KOPT-K1 (cell line): ENCODE measurements around the gene RCOR3.

ENCODE experiments used
- H3K27ac ChIP-seq: fragments of 200-600 bp; sonication (generic); 2 replicates; pipeline ENCODE4 v1.5.1; 2016; ENCODE audit warnings: antibody characterized with exemption, mild to moderate bottlenecking, low read depth, low read length; ENCODE audit not compliant: poor library complexity, severe bottlenecking
- H3K36me3 ChIP-seq: fragments of 200-600 bp; sonication (generic); 2 replicates; pipeline ENCODE4 v1.5.1; 2017; ENCODE audit warnings: antibody characterized with exemption, mild to moderate bottlenecking, low read length, moderate library complexity; ENCODE audit not compliant: insufficient read depth
- H3K9me3 ChIP-seq: fragments of 200-600 bp; sonication (generic); 2 replicates; pipeline ENCODE4 v1.5.1; 2017; ENCODE audit warnings: antibody characterized with exemption, low read length, mild to moderate bottlenecking; ENCODE audit not compliant: insufficient read depth, poor library complexity, severe bottlenecking

The RCOR3 gene

DNA sequence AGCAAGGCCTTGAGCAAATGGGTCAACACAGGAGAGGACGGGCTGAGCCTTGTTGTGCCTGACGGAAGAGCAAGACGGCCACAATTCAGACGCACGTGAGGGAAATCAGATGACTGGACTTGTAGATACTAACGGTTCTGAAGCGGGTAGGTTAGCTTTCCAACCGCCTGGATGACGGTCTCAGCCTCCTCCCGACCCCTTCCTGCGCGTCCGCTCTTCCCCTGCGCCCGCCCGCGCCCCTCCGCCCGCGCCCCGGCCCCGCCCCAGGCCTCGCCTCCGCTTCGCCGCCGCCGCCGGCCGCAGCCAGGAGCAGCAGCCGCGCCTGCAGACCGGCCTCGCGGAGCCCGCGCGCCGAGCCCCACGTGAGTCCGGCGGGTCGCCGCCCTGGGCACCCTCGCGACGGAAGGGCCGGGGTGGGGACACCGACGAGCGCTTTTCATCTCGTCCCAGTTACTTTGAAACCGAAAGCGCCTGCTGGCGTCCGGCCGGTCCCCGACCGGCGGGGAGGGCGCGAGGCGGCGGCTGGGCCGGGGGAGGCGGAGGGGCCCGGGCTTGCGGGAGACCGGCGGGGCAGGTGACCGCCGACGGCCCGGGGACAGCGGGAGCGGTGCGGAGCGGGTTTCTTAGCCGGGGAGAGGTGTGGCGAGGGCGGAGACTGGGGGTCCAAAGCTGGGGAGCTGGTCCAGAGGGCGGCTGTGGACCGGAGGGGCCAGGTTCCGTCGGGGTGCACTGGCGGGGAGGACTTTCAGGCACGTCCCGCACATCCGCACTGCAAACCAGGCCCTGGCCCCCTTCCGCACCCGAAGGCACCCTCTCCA, 67.6 kb downstream of the RCOR3 start, which contains the start of gene TRAF5:
TRAF5 (plus strand) TSS at position 306 of the 818 bp plus-strand sequence. CDS start 26,407 bp downstream, outside the sequence.
- Histone ChIP-seq H3K36me3 (0 out of 2 replicates have a peak, but pooled peaks cover 6% of the 10 kb centered on the region), H3K27ac (peak within 1 kb of the TSS; percentile 81), H3K9me3 (no peaks in the 10 kb centered on the region)

DNA sequence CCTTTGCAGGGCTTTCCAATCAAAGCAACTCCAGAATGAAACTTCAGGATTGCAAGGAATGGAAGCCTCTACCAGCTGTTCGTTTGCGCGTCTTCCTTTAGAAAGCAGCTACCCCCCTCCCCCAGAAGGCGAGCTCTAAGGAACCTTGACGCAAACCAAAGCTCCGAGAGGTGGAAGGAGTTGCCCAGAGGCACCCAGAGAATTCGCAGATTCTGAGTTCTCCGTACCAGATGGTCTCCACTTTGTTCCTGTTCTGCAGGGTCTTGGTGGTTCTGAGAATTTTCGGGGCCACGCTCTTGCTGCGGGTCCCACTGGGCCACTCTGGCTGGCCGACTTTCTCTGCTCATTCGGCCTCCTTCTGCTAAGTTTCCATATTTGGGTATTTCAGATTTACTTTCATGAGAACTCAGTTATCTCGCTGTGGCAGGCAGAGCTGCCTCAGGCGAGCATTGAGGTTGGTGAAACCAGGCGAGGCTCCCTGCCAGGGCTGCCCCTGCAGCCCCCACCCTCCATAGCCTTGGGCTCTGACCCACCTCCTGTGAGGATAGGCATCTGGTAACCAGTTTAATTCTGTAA, 68.3 kb downstream of the RCOR3 start:
- Histone ChIP-seq H3K36me3 (0 out of 2 replicates have a peak, but pooled peaks cover 6% of the 10 kb centered on the region), H3K9me3 (no peaks in the 10 kb centered on the region), H3K27ac (peak overlapping the region; percentile 81)

DNA sequence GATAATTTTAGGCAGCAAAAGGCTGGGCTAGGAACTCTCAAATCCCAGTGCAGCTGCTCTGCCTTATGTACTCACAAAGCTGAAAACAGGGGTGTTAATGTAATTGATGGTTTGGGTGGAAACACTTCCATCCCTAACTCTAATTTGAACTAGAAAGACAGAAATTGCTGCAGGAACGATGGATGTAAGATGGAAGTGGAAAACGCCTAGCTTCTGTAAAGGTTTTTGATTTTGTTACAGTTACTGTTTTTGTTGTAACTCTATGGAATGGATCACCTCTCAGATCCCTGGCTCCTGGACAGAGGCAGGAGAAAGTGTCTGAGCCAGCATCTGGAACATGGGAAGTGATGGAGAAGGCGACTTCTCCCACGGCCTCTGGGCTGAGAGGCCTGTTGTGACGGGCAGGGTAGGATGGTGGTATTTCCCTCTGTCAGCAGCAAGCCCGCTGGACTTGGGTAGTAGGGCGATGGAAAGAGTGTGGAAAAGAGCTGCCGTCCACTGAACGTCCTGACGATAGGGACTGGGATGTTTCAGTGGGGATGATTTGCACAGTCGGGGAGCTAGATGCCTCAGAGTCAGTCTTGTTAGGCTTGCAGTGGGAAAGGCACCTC, 69.0 kb downstream of the RCOR3 start:
- Histone ChIP-seq H3K27ac (peak overlapping the region; percentile 81), H3K9me3 (no peaks in the 10 kb centered on the region), H3K36me3 (0 out of 2 replicates have a peak, but pooled peaks cover 6% of the 10 kb centered on the region)

DNA sequence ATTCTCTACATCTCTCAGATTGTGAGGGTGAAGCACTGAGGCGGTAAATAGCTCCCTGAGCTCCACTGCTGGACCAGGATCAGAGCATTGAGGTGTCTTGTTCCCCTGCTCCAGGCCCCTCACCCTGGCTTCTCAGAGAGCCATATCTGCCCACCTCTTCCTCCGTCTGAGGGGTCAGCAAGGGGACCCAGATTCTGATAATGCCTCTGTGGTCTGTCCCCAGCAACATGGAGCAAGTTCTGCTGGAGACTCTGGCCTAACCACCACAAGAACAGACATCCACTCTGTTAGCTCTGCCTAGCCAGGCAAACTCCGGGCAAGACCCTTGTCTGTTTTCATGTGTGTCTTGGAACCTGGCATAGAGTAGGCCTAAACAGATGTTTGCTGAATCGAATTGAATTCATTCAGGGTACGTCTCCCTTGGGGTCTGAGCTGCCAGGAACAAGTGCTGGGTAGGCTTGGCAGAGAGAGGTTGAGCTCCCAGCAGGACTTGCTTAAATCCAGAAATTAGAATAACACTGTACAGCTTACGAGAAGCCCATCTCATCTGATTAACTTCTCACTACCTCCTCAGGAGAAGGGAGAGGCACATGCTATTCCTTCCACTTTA, 69.8 kb downstream of the RCOR3 start:
- Histone ChIP-seq H3K36me3 (0 out of 2 replicates have a peak, but pooled peaks cover 6% of the 10 kb centered on the region), H3K27ac (peak overlapping the region; percentile 81)

DNA sequence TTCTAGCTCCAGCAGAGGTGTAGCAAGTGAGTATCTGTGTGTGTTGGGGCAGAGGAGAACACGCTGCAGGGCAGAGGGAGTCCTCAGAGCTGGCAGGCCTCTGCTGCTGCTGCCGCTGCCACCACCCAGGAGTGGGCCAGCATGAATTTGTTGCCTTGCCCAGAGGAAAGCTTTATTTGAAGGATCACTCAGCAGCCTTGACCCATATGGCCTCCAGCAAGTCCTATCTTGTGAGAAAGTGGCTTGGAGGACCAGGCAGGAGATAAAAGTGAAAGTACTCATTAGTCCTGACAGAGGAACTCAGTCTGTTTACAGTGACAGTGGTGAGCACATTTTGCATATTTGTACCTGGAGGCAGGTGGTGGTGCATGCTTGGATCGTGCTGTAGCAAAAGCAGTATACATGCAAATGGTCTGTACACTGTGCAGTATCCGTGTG, 70.6 kb downstream of the RCOR3 start:
- H3K36me3 ChIP-seq = 0 out of 2 replicates have a peak, but pooled peaks cover 6% of the 10 kb centered on the region
- H3K9me3 ChIP-seq = no peaks in the 10 kb centered on the region
- peak overlapping the region; percentile 81 for H3K27ac ChIP-seq

More for the DNA sequence above, 69.8 kb downstream of the RCOR3 start:
- no peaks in the 10 kb centered on the region for H3K9me3 ChIP-seq

DNA sequence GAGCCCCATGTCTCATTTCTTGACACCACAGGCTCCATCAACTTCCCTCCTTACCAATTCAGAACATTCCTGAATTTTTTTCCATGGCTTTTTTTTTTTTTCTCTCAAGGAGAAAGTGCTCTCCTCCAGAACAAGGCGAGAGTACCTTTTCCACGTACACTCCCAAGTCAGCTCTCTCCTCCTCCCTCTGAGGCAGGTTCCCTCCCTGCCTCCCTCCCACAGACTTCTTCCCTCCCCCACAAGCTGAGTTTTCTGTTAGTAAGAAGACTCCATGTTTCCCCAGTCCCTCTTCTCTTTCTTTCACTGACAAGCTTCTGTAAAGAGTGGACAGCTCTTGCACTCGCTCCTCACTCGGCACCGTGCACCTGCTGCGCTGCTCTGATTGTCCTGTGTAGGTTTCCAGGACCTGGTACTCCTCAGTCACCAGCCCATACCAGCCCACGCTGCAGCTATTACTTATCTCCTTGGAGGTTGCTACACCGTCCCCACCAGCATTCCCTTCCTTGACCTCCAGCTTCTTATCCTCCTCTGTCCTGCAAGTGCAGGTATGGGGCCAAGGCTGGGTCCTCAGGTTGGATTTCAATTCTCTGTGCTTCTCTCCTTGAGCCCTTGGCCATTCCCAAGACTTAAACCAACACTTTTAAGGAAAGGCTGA, 71.2 kb downstream of the RCOR3 start:
- Histone ChIP-seq H3K9me3 (no peaks in the 10 kb centered on the region), H3K27ac (peak overlapping the region; percentile 81)

DNA sequence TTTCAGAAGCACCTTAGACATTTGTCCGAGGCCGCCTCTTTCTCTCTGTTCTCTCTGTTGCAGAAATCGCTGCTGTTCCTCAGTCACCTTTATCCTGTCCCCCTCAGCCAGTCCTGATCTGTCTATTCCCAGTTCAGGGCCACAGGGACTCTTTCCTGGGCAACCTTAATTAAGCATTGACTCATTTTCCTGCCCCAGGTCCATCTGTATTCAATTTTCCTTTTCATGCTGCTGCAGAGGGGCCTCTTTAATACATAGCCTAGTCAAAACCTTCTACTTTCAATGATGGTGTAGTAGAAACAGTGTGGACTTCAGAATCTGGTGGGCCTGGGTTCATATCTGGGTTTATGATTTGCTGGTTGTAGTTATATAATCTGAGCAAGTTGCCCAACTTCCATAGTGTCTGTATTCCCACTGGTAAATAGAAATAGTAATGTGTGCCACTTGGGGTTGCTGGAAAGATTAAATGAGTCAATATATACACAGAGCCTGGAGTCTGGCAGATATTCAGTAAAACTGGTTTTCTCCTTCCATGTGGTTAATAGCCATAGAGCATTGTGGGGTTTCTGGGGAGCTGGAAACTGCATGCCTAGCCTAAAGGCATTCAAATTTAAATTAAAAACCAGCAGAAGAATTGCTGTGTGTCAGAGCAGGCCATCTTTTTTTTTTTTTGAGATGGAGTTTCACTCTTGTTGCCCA, 72.0 kb downstream of the RCOR3 start:
- H3K9me3 ChIP-seq = no peaks in the 10 kb centered on the region
- H3K27ac ChIP-seq = peak overlapping the region; percentile 81

More for the DNA sequence above, 71.2 kb downstream of the RCOR3 start:
- H3K36me3 ChIP-seq = 0 out of 2 replicates have a peak, but pooled peaks cover 6% of the 10 kb centered on the region

DNA sequence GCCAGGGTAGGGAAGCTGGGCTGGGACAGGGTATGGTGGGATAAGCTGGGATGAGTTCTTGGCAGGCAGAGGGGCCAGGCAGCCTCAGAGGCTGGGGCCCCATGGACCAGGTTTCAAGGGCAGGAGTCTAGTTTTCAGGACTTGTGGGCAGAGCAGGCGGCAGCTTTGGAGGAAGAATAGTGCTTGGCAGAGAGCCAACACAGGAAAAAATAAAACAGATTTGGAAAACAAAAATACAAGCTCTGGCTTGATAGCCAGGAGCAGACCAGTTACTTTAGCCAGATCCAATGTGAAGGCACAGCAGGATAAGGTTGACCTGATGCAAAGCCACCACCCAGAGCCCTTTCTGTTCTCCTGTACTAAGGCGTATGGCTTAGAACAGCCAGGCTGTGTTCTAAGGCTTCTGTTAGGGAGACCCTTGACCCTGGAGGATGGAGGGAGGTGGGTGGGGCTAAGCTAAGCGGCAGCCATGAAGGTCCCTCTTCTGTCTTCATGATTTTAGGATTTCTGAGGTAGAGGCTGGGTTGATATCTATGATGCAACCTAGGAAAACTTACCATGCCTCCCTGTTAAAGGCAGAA, 73.0 kb downstream of the RCOR3 start:
- Histone ChIP-seq H3K9me3 (no peaks in the 10 kb centered on the region), H3K27ac (peak overlapping the region; percentile 3), H3K36me3 (0 out of 2 replicates have a peak, but pooled peaks cover 6% of the 10 kb centered on the region)

More for the DNA sequence above, 72.0 kb downstream of the RCOR3 start:
- H3K36me3 ChIP-seq = 0 out of 2 replicates have a peak, but pooled peaks cover 6% of the 10 kb centered on the region

DNA sequence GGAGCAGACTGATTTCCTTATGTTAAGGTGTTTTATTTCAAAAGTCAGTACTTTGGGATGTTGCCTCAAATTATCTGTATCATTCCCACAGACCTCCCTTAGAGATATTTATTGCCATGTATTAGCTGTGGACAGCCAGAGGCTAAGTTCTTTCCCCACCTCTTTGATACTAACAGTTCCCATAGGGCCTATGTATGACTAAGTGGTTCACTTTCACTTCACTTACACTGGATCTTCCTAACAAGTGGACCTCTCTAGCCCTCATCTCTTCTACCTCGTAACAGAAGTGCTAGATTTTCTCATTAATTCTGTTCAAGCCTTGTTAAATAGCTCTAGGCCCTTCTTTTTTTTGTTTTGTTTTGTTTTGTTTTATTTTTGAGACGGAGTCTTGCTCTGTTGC, 73.7 kb downstream of the RCOR3 start:
- 0 out of 2 replicates have a peak, but pooled peaks cover 6% of the 10 kb centered on the region for H3K36me3 ChIP-seq
- H3K9me3 ChIP-seq = no peaks in the 10 kb centered on the region
- H3K27ac ChIP-seq = no peak overlapping the region

DNA sequence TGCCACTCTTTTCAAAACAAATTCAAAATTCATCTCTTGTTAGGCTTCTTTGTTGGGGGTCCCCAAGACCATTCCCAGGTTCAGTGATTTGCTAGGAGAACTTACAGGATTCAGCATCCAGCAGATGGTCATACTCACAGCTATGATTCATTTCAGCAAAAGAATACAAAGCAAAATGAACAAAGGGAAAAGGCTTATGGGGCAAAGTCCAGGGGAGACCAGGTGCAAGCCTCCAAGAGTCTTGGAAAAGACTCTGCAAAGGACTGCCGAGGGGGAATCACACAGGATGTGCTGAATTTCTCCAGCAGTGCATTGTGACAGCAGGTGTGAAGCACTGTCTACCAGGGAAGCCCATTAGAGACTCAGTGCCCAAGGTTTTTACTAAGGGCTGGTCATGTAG, 74.7 kb downstream of the RCOR3 start:
- no peaks in the 10 kb centered on the region for H3K9me3 ChIP-seq
- H3K27ac ChIP-seq = peak overlapping the region; percentile 10
- peaks cover 8% of the 10 kb centered on the region; the same call in 1 of the 2 replicates for H3K36me3 ChIP-seq

DNA sequence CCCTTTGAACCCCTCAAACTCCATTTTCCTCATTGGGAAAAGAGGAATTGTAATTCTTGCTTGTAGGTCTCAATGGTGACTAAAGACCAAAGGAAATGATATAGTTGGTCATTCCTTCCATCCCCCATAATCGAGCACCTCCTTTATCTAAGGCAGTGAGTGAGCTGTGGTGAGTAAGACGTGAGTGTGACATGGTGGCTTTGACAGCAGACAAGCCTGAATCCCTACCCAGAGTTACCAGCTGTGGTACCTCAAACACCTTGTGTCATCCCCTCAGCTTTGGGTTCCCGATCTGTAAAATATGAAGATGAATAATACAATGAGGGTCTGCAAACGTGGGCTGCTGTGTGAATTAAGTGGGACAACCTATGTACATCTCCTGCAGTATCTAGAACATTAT, 75.8 kb downstream of the RCOR3 start:
- H3K27ac ChIP-seq = peak overlapping the region; percentile 72
- H3K36me3 ChIP-seq = peaks cover 10% of the 10 kb centered on the region; the same call in 1 of the 2 replicates
- no peaks in the 10 kb centered on the region for H3K9me3 ChIP-seq

DNA sequence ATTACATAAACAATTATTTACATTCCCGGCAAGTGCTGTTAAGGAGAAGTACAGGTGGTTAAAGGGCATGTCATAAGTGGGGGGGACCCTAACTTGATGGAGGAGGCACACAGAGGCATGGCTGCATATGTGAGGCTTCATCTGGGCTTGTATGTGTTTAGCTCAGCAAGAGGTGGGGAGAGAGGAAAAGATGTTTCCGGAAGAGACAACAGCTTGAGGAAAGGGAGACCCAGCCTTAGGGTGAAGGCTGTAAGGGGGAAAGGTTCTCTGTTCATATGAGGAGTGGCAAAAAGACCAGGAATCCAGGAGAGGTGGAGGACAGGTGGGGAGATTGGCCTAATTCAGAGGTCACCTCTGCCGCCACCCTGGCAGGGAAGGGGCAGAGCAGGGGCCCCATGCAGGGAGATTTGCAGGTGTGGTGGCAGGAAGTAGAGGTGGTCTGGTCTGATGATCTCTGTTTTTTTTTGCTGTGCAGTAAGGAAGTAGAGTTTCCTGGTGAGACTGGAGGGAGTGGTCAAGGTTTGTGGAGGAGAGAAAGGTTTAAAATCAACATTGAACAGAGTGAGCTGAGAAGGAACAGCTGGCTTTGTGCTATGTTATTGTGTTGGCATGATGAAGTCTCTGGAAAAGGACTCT, 76.5 kb downstream of the RCOR3 start:
- peak overlapping the region; percentile 72 for H3K27ac ChIP-seq
- peaks cover 7% of the 10 kb centered on the region; the same call in 1 of the 2 replicates for H3K36me3 ChIP-seq
- H3K9me3 ChIP-seq = no peaks in the 10 kb centered on the region

DNA sequence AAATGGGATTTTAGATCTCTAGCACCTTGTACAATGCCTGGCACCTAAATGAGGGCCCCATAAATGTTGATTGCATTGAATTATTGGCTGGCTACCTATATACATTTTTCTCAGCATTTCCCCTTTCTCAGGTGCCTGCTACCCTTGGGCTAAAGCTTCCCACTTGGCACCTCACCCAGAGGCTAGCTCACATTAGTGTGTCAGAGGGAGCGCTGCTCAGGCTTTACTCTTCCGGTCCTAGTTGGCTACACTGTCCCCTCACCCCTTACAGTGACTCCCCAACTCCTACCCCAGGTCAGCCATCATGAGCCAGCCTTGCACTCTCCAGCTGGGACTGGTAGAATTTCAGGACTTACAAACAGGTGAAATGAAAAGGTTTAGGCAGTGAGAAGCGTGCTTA, 77.0 kb downstream of the RCOR3 start:
- Histone ChIP-seq H3K27ac (peak overlapping the region; percentile 72), H3K36me3 (peaks cover 4% of the 10 kb centered on the region; the same call in 1 of the 2 replicates), H3K9me3 (no peaks in the 10 kb centered on the region)
